Measurements from ENCODE around the gene SPAM1. TPM values are rescaled to one million over a fixed set of nuclear protein-coding genes. Genes with fewer than 3 reads are reported as not detected.
"Not testable (repeated sequence)": the region's sequence is repeated elsewhere in the genome, so short reads cannot be mapped to it uniquely, and the experiment has no call there.

Gene SPAM1
- polyA plus RNA-seq, 1 donor (not counting 4 experiments of a cell fraction or from before 2014, with no cell fraction given) = not detected

- Histone ChIP-seq H3K9me3 (ENCODE audit: control insufficient read depth, low read depth, low read length) (no peaks in the 10 kb centered on the region), H3K4me1 (ENCODE audit: control insufficient read depth, extremely low read depth, insufficient read depth, low read length) (no peaks in the 10 kb centered on the region), H3K36me3 (ENCODE audit: control insufficient read depth in 2 of 2, extremely low read depth in 1 of 2, insufficient read depth in 2 of 2, low read length in 2 of 2) (no peaks in the 10 kb centered on the region), H4K20me1 (ENCODE audit: control insufficient read depth, extremely low read depth, insufficient read depth, low read length) (no peaks in the 10 kb centered on the region), H3K27ac (ENCODE audit: control insufficient read depth, insufficient read depth, low read length) (no peak overlapping the region), H3K9me1 (ENCODE audit: control insufficient read depth, extremely low read depth, insufficient read depth, low read length) (no peaks in the 10 kb centered on the region), H2AFZ (ENCODE audit: control insufficient read depth, low read length) (no peak overlapping the region), H3K79me2 (ENCODE audit: control insufficient read depth, insufficient read depth, low read length) (no peaks in the 10 kb centered on the region), H3K27me3 (ENCODE audit: control insufficient read depth, extremely low read depth, insufficient read depth, low read length) (no peaks in the 10 kb centered on the region), H3K4me2 (ENCODE audit: control insufficient read depth, extremely low read depth, insufficient read depth, low read depth, low read length) (no peak overlapping the region), H3K4me3 (ENCODE audit: control insufficient read depth in 2 of 3, extremely low read depth in 1 of 3, insufficient read depth in 2 of 3, low read depth in 1 of 3, low read length in 3 of 3) (no peak overlapping the region), H3K9ac (ENCODE audit: control insufficient read depth, extremely low read depth, insufficient read depth, low read length) (no peak overlapping the region)
- TF ChIP-seq CTCF (optimal IDR thresholded peaks at IDR 0.05 in 1 of 3, IDR thresholded peaks at IDR 0.05 in 1 of 3, conservative IDR thresholded peaks at IDR 0.05 in 1 of 3; ENCODE audit: extremely low read depth in 1 of 3, insufficient read depth in 2 of 3, low read length in 3 of 3) (no peak), EZH2 (IDR thresholded peaks at IDR 0.05; ENCODE audit: low read length) (no peak)
- DNase-seq (ENCODE audit: low read depth, low spot score) (no peak), FAIRE-seq (no peak)
- dilution Hi-C loops (cut with MboI; ENCODE audit: extremely low pct_ligation_motif_present, low sequenced_read_pairs) = no loop called here
These were observed 41.9 kb upstream of the SPAM1 start for GRCh38 chr7:123883154-123883553.

- H3K4me3 ChIP-seq (ENCODE audit: control insufficient read depth in 2 of 3, extremely low read depth in 1 of 3, insufficient read depth in 2 of 3, low read depth in 1 of 3, low read length in 3 of 3) = no peak overlapping the region
- H4K20me1 ChIP-seq (ENCODE audit: control insufficient read depth, extremely low read depth, insufficient read depth, low read length) = no peaks in the 10 kb centered on the region
- dilution Hi-C loops (cut with MboI; ENCODE audit: extremely low pct_ligation_motif_present, low sequenced_read_pairs) = no loop called here
- no peaks in the 10 kb centered on the region for H3K9me3 ChIP-seq (ENCODE audit: control insufficient read depth, low read depth, low read length)
- H3K4me1 ChIP-seq (ENCODE audit: control insufficient read depth, extremely low read depth, insufficient read depth, low read length) = no peaks in the 10 kb centered on the region
- H3K9ac ChIP-seq (ENCODE audit: control insufficient read depth, extremely low read depth, insufficient read depth, low read length) = no peak overlapping the region
- H3K27ac ChIP-seq (ENCODE audit: control insufficient read depth, insufficient read depth, low read length) = no peak overlapping the region
- H3K79me2 ChIP-seq (ENCODE audit: control insufficient read depth, insufficient read depth, low read length) = no peaks in the 10 kb centered on the region
- TF ChIP-seq EZH2 (IDR thresholded peaks at IDR 0.05; ENCODE audit: low read length) (no peak), CTCF (optimal IDR thresholded peaks at IDR 0.05 in 1 of 3, IDR thresholded peaks at IDR 0.05 in 1 of 3, conservative IDR thresholded peaks at IDR 0.05 in 1 of 3; ENCODE audit: extremely low read depth in 1 of 3, insufficient read depth in 2 of 3, low read length in 3 of 3) (no peak)
- no peak overlapping the region for H3K4me2 ChIP-seq (ENCODE audit: control insufficient read depth, extremely low read depth, insufficient read depth, low read depth, low read length)
- no peaks in the 10 kb centered on the region for H3K27me3 ChIP-seq (ENCODE audit: control insufficient read depth, extremely low read depth, insufficient read depth, low read length)
- H2AFZ ChIP-seq (ENCODE audit: control insufficient read depth, low read length) = no peak overlapping the region
- FAIRE-seq = no peak
- no peaks in the 10 kb centered on the region for H3K9me1 ChIP-seq (ENCODE audit: control insufficient read depth, extremely low read depth, insufficient read depth, low read length)
- DNase-seq (ENCODE audit: low read depth, low spot score) = no peak
- H3K36me3 ChIP-seq (ENCODE audit: control insufficient read depth in 2 of 2, extremely low read depth in 1 of 2, insufficient read depth in 2 of 2, low read length in 2 of 2) = no peaks in the 10 kb centered on the region
These were observed 36.8 kb upstream of the SPAM1 start for GRCh38 chr7:123888192-123888591.

GRCh38 chr7:123894753-123895152 is 30.3 kb upstream of the SPAM1 start:
- FAIRE-seq; H3K36me3 ChIP-seq (ENCODE audit: control insufficient read depth in 2 of 2, extremely low read depth in 1 of 2, insufficient read depth in 2 of 2, low read length in 2 of 2); H3K27me3 ChIP-seq (ENCODE audit: control insufficient read depth, extremely low read depth, insufficient read depth, low read length); H3K79me2 ChIP-seq (ENCODE audit: control insufficient read depth, insufficient read depth, low read length); DNase-seq (ENCODE audit: low read depth, low spot score); H3K9me1 ChIP-seq (ENCODE audit: control insufficient read depth, extremely low read depth, insufficient read depth, low read length); H2AFZ ChIP-seq (ENCODE audit: control insufficient read depth, low read length); H3K4me3 ChIP-seq (ENCODE audit: control insufficient read depth in 2 of 3, extremely low read depth in 1 of 3, insufficient read depth in 2 of 3, low read depth in 1 of 3, low read length in 3 of 3); H4K20me1 ChIP-seq (ENCODE audit: control insufficient read depth, extremely low read depth, insufficient read depth, low read length); dilution Hi-C loops (cut with MboI; ENCODE audit: extremely low pct_ligation_motif_present, low sequenced_read_pairs); H3K4me2 ChIP-seq (ENCODE audit: control insufficient read depth, extremely low read depth, insufficient read depth, low read depth, low read length); H3K27ac ChIP-seq (ENCODE audit: control insufficient read depth, insufficient read depth, low read length); H3K9me3 ChIP-seq (ENCODE audit: control insufficient read depth, low read depth, low read length); H3K4me1 ChIP-seq (ENCODE audit: control insufficient read depth, extremely low read depth, insufficient read depth, low read length); H3K9ac ChIP-seq (ENCODE audit: control insufficient read depth, extremely low read depth, insufficient read depth, low read length): not testable (repeated sequence)

Data from keratinocyte (primary cell).